GM10266 (cell line): ENCODE results near the gene MAPT.

ENCODE experiments used
- DNase-seq: peaks from one replicate; pipeline ENCODE4 v3.0.0; 2012; ENCODE audit errors: extremely low spot score
- TF ChIP-seq, protein P1 (sequence below): IDR thresholded peaks from 2 replicates; pipeline ENCODE4 v1.5.1; 2012; ENCODE audit warnings: mild to moderate bottlenecking, low read depth; ENCODE audit not compliant: control insufficient read depth, insufficient read depth; ENCODE audit errors: missing control alignments

Gene MAPT

DNA sequence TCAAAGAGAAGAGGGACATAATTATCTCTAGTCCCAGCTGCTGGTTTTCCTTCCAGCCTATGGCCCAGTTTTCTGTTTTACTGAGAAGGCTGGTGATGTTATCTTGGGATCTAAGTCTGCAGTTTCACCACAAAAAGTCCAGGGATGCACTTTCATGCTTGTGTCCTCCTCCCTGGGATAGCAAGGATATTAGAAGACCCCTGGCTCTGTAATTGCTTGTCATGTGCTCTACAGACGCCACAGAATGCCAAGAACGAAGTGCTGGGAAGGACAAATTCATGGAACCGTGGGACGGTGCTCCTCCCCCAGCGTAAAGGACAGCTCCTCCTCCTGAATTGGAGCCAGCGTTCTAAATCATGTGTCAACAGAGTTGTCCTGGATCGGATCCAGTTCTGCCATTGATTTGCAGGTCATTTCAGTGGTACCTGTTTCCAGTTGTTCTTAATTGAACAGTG lies 8.6 kb downstream of the MAPT start:
- TF ChIP-seq, protein P1, sequence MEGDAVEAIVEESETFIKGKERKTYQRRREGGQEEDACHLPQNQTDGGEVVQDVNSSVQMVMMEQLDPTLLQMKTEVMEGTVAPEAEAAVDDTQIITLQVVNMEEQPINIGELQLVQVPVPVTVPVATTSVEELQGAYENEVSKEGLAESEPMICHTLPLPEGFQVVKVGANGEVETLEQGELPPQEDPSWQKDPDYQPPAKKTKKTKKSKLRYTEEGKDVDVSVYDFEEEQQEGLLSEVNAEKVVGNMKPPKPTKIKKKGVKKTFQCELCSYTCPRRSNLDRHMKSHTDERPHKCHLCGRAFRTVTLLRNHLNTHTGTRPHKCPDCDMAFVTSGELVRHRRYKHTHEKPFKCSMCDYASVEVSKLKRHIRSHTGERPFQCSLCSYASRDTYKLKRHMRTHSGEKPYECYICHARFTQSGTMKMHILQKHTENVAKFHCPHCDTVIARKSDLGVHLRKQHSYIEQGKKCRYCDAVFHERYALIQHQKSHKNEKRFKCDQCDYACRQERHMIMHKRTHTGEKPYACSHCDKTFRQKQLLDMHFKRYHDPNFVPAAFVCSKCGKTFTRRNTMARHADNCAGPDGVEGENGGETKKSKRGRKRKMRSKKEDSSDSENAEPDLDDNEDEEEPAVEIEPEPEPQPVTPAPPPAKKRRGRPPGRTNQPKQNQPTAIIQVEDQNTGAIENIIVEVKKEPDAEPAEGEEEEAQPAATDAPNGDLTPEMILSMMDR, result no peak

DNA sequence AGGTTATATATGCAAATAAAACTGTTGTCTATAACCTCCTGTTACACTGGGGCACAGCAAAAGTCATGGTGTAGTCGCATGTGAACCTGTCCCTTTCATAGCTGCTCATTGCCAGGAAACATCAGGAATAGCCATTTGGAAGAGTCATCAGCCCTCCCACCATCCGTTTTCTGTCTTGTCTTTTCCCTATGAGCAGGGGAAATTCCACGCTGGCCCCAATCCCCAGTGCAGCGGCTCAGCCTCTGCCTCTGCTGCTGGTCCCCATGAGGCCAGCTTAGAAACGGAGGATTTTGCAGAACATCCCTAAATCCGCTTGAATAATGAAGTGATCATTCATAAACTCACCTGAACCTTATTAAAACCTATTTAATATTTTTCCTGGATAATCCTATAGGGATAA lies 10.5 kb downstream of the MAPT start:
- TF ChIP-seq, protein P1, result no peak
- DNase-seq, result no peak

More for the DNA sequence above, 8.6 kb downstream of the MAPT start:
- no peak for DNase-seq

DNA sequence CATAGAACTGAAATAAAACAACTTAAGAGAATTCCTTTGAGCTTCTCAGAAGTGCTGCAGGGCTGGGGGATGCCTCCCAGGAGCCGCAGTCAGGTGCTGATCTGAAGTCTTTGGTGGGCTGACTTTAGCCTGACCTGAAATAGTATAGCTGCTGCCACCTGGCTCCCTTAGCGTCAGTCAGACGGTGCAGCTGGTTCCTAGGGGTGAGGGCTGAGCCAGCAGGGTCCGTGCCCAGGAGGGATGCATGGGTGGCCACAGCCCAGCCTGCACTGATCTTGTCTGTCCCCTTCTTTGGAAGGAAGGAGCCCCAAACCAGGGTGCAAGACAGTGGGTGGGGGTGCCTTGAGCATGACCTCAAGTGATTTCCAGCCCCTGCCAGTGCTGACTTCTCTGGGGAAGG lies 11.5 kb downstream of the MAPT start:
- TF ChIP-seq, protein P1, result no peak
- no peak for DNase-seq

DNA sequence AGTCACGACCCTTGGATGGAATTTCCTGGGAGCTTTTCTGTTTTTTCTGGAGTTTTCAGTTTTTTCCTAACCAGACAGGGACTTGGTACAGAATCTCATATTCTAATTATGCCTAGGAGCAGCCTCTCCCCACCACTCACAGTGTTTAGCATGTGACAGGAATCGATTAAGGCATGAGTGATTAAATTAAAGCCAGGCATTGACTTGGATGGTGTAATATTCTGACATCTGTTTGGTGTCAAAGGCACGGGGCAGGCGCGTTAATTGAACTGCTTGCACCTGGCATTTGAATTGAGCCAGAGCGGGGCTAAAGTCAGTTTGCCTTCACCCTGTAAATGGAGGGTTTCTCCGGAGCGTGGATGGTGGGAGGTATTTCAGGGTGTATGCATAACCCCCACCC lies 11.9 kb downstream of the MAPT start:
- no peak for DNase-seq
- TF ChIP-seq, protein P1, result no peak

DNA sequence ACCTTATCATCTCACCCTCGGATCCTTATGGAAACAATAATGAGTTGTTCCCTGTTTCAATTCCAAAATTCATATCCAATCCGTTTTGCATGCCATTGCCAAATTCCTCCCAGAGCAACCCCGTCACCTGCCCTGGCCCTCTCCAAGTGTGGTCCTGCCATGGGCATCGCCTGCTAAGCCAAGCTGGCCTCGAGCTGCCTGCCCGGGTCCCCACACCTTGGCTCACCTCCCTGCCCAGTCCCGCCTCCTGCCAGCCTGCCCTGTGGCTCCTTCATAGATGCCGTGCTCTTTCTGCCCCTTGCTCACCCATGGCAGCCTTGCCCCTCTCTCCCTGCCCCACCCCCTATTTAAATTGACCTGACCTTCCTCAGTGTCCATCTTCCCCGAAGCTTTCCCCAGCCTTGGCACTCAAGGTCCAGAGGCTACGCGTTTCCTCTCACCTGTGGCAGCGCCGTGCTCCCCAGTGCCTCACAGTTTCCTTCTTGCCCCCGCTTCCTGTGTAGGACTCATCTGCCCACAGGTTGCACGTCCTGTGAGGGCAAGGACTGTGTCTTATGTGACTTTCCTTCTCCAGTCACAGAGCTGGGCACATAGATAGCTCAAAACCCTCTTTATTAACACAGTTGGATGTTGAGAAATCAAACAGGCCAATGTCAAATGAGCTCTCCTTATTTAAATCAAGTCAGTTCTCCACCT lies 12.7 kb downstream of the MAPT start:
- TF ChIP-seq, protein P1, result no peak
- DNase-seq, result no peak

DNA sequence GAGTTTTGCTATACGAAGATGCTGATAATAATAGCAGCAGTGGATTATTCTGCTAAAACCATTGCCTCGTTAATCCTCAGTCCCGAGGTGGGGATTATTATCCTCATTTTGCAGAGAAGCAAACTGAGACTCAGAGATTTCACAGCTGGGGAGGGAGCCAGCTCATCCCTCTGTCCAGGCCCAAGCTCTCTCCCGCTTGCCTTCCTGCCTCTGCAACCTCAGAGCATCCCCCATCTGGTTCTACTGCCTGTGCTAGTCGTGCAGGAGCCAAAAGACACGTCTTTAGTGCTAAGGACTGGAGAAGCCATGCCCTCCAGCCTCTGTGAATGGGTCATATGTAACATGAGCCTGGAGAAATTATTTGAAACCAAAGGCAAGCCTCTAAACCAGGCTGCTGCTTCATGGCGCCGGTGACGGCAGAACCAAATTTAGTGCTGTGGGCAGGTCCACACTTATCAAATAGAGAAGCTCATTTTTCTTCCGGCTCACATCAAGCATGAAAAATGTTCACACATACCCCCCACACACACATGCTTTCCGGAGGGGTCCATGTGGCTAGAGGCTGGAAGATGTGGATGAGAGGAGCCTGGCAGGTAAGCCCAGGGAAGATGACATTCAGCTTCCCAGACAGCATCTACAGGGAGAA lies 13.5 kb downstream of the MAPT start:
- TF ChIP-seq, protein P1, result no peak
- no peak for DNase-seq

DNA sequence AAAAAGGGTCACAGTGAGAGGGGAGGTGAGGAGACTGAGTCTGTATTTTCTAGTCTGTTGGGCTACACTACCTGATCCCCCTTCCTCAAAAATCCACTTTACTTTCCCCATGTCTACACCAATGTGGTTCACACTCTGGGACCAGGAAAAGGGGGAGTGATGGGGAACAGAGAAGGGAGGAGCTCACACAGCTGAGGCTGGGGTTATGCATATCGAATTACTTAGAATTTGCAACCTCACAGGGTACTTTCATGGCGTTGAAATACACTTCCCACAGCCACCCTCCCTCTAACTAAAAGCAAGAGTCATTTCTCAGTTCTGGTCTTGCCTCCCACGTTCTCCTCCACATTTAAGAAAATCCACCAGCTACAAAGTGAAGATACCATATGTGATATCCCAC lies 14.1 kb downstream of the MAPT start:
- no peak for DNase-seq

More for the DNA sequence above, 14.1 kb downstream of the MAPT start:
- TF ChIP-seq, protein P1, result no peak
